Nephron progenitor cell (in vitro differentiated cells): Measurements from ENCODE around the gene RNF182.
"Not testable (repeated sequence)": the region's sequence is repeated elsewhere in the genome, so short reads cannot be mapped to it uniquely, and the experiment has no call there.

Experiments used
- DNase-seq: peaks from one replicate; pipeline ENCODE4 v3.0.0; 2021
- H3K27ac Mint-ChIP-seq: 2 replicates; pipeline ENCODE4 v1.8.0; 2021; ENCODE audit warnings: mild to moderate bottlenecking, moderate library complexity, mixed read lengths
- H3K27me3 Mint-ChIP-seq: 2 replicates; pipeline ENCODE4 v1.8.0; 2021; ENCODE audit warnings: mild to moderate bottlenecking, low read depth, mixed read lengths; ENCODE audit not compliant: poor library complexity
- H3K36me3 Mint-ChIP-seq: 2 replicates; pipeline ENCODE4 v1.8.0; 2021; ENCODE audit warnings: low read depth, mixed read lengths
- H3K4me1 Mint-ChIP-seq: 2 replicates; pipeline ENCODE4 v1.8.0; 2021; ENCODE audit warnings: mixed read lengths
- H3K4me3 Mint-ChIP-seq: 2 replicates; pipeline ENCODE4 v1.8.0; 2021; ENCODE audit warnings: mild to moderate bottlenecking, moderate library complexity, mixed read lengths
- H3K9me3 Mint-ChIP-seq: 2 replicates; pipeline ENCODE4 v1.8.0; 2021; ENCODE audit warnings: mild to moderate bottlenecking, moderate library complexity, mixed read lengths
- CTCF ChIP-seq: fragments of 200-600 bp; sonication (generic); IDR thresholded peaks from 2 replicates; pipeline ENCODE4 v1.5.0; 2021; ENCODE audit warnings: antibody characterized with exemption

The RNF182 gene

GRCh38 chr6:13924949-13925881 is at the start of gene RNF182:
Gene RNF182 (plus strand): TSS chr6:13924952. CDS start chr6:13977120, 52,168 bp downstream.
- peaks cover 25% of the 10 kb centered on the region for H3K4me1 Mint-ChIP-seq
- H3K4me3 Mint-ChIP-seq = peak within 1 kb of the TSS; percentile 90
- H3K36me3 Mint-ChIP-seq = no peaks in the 10 kb centered on the region
- H3K27me3 Mint-ChIP-seq = peaks cover 28% of the 10 kb centered on the region
- no peaks in the 10 kb centered on the region for H3K9me3 Mint-ChIP-seq
- H3K27ac Mint-ChIP-seq = peak within 1 kb of the TSS; percentile 82
- DNase-seq = no peak
- no peak for TF ChIP-seq CTCF

- H3K27me3 Mint-ChIP-seq = peaks cover 24% of the 10 kb centered on the region
- peaks cover 27% of the 10 kb centered on the region for H3K9me3 Mint-ChIP-seq
- no peak overlapping the region for H3K27ac Mint-ChIP-seq
- H3K4me1 Mint-ChIP-seq = peaks cover 47% of the 10 kb centered on the region
- DNase-seq = no peak
- H3K4me3 Mint-ChIP-seq = no peak overlapping the region
- TF ChIP-seq CTCF = no peak
- peaks cover 12% of the 10 kb centered on the region for H3K36me3 Mint-ChIP-seq
These were observed 47.7 kb upstream of the RNF182 start for GRCh38 chr6:13877051-13877450.

GRCh38 chr6:13880061-13880663 is 44.6 kb upstream of the RNF182 start:
- H3K36me3 Mint-ChIP-seq = peaks cover 12% of the 10 kb centered on the region
- H3K4me3 Mint-ChIP-seq = not testable (repeated sequence)

GRCh38 chr6:13881621-13882165 is 43.1 kb upstream of the RNF182 start:
- Mint-ChIP-seq H3K4me3 (no peak overlapping the region), H3K9me3 (peaks cover 37% of the 10 kb centered on the region), H3K36me3 (peaks cover 12% of the 10 kb centered on the region), H3K4me1 (peaks cover 23% of the 10 kb centered on the region), H3K27me3 (peaks cover 6% of the 10 kb centered on the region), H3K27ac (peak overlapping the region; percentile 14)
- TF ChIP-seq CTCF = no peak
- DNase-seq = no peak

More at GRCh38 chr6:13880061-13880663, 44.6 kb upstream of the RNF182 start:
- H3K4me1 Mint-ChIP-seq = peaks cover 23% of the 10 kb centered on the region
- not testable (repeated sequence) for H3K27ac Mint-ChIP-seq, H3K27me3 Mint-ChIP-seq, DNase-seq
- H3K9me3 Mint-ChIP-seq = peaks cover 38% of the 10 kb centered on the region

GRCh38 chr6:13883966-13884365 is 40.8 kb upstream of the RNF182 start:
- TF ChIP-seq CTCF = no peak
- Mint-ChIP-seq H3K4me3 (no peak overlapping the region), H3K9me3 (peaks cover 14% of the 10 kb centered on the region)

GRCh38 chr6:13884397-13884796 is 40.4 kb upstream of the RNF182 start:
- Mint-ChIP-seq H3K27ac (no peak overlapping the region), H3K9me3 (peaks cover 11% of the 10 kb centered on the region), H3K4me3 (no peak overlapping the region), H3K36me3 (no peaks in the 10 kb centered on the region), H3K27me3 (no peaks in the 10 kb centered on the region), H3K4me1 (peaks cover 20% of the 10 kb centered on the region)
- DNase-seq = no peak
- no peak for TF ChIP-seq CTCF

More at GRCh38 chr6:13883966-13884365, 40.8 kb upstream of the RNF182 start:
- DNase-seq = no peak
- no peaks in the 10 kb centered on the region for H3K36me3 Mint-ChIP-seq
- H3K27ac Mint-ChIP-seq = no peak overlapping the region
- H3K4me1 Mint-ChIP-seq = peaks cover 23% of the 10 kb centered on the region
- H3K27me3 Mint-ChIP-seq = no peaks in the 10 kb centered on the region
